ENCODE results near the gene ELMOD1. TPM values are rescaled to one million over a fixed set of nuclear protein-coding genes. Genes with fewer than 3 reads are reported as not detected.

The ELMOD1 gene
- total and polyA plus RNA-seq, 2 experiments from 2014 or later = 3.1 TPM

- Histone ChIP-seq H3K9me3 (ENCODE audit: low read depth) (no peaks in the 10 kb centered on the region), H3K36me3 (replicated peaks; ENCODE audit: insufficient read depth, low read depth) (no peaks in the 10 kb centered on the region), H3K27me3 (no peaks in the 10 kb centered on the region), H3K4me1 (ENCODE audit: insufficient read depth) (no peaks in the 10 kb centered on the region), H3K4me2 (no peak overlapping the region), H3K9me2 (replicated peaks; ENCODE audit: insufficient read depth) (no peaks in the 10 kb centered on the region), H2AFZ (no peak overlapping the region), H3K79me2 (no peaks in the 10 kb centered on the region), H3K4me3 (no peak overlapping the region), H4K20me1 (ENCODE audit: insufficient read depth, poor library complexity, severe bottlenecking) (no peaks in the 10 kb centered on the region), H3K27ac (peak overlapping the region; percentile 22)
- 10% methylated on average over 1 of the region's 1 CpG for WGBS (ENCODE audit: low lambda C conversion rate, missing lambda C conversion rate)
- no peak for TF ChIP-seq EZH2phosphoT487 (IDR thresholded peaks at IDR 0.05; ENCODE audit: low read depth, severe bottlenecking, unreplicated experiment)
- TF ChIP-seq CTCF (IDR thresholded peaks at IDR 0.05; ENCODE audit: poor library complexity) = no peak
- TF ChIP-seq EZH2 (IDR thresholded peaks at IDR 0.05; ENCODE audit: borderline replicate concordance) = no peak
- peak; percentile 59 for DNase-seq (ENCODE audit: low spot score)
Observed at GRCh38 chr11:107696140-107696539, 105.2 kb downstream of the ELMOD1 start.

- no peak for DNase-seq (ENCODE audit: low spot score)
- Histone ChIP-seq H3K4me1 (ENCODE audit: insufficient read depth) (peaks cover 2% of the 10 kb centered on the region), H3K4me3 (no peak overlapping the region), H3K9me3 (ENCODE audit: low read depth) (no peaks in the 10 kb centered on the region), H3K4me2 (no peak overlapping the region), H2AFZ (no peak overlapping the region), H3K9me2 (replicated peaks; ENCODE audit: insufficient read depth) (no peaks in the 10 kb centered on the region), H4K20me1 (ENCODE audit: insufficient read depth, poor library complexity, severe bottlenecking) (no peaks in the 10 kb centered on the region), H3K36me3 (replicated peaks; ENCODE audit: insufficient read depth, low read depth) (no peaks in the 10 kb centered on the region), H3K79me2 (no peaks in the 10 kb centered on the region), H3K27me3 (no peaks in the 10 kb centered on the region), H3K27ac (no peak overlapping the region)
- 85% methylated on average over 6 of the region's 6 CpGs for WGBS (ENCODE audit: low lambda C conversion rate, missing lambda C conversion rate)
- TF ChIP-seq EZH2 (IDR thresholded peaks at IDR 0.05; ENCODE audit: borderline replicate concordance) = no peak
- TF ChIP-seq CTCF (IDR thresholded peaks at IDR 0.05; ENCODE audit: poor library complexity) = no peak
- TF ChIP-seq EZH2phosphoT487 (IDR thresholded peaks at IDR 0.05; ENCODE audit: low read depth, severe bottlenecking, unreplicated experiment) = no peak
Observed at GRCh38 chr11:107697291-107697690, 106.3 kb downstream of the ELMOD1 start.

GRCh38 chr11:107699371-107700285, 108.7 kb downstream of the ELMOD1 start:
- no peak overlapping the region for H3K4me2 ChIP-seq
- H3K9me2 ChIP-seq (replicated peaks; ENCODE audit: insufficient read depth) = no peaks in the 10 kb centered on the region
- H3K4me1 ChIP-seq (ENCODE audit: insufficient read depth) = peaks cover 10% of the 10 kb centered on the region
- H3K27ac ChIP-seq = no peak overlapping the region
- H3K4me3 ChIP-seq = no peak overlapping the region
- WGBS (ENCODE audit: low lambda C conversion rate, missing lambda C conversion rate) = 88% methylated on average over 15 of the region's 15 CpGs
- H3K36me3 ChIP-seq (replicated peaks; ENCODE audit: insufficient read depth, low read depth) = no peaks in the 10 kb centered on the region
- no peaks in the 10 kb centered on the region for H3K27me3 ChIP-seq
- no peaks in the 10 kb centered on the region for H3K79me2 ChIP-seq
- no peaks in the 10 kb centered on the region for H4K20me1 ChIP-seq (ENCODE audit: insufficient read depth, poor library complexity, severe bottlenecking)
- no peak for TF ChIP-seq CTCF (IDR thresholded peaks at IDR 0.05; ENCODE audit: poor library complexity)
- TF ChIP-seq EZH2phosphoT487 (IDR thresholded peaks at IDR 0.05; ENCODE audit: low read depth, severe bottlenecking, unreplicated experiment) = no peak
- no peak for TF ChIP-seq EZH2 (IDR thresholded peaks at IDR 0.05; ENCODE audit: borderline replicate concordance)
- DNase-seq (ENCODE audit: low spot score) = no peak
- H2AFZ ChIP-seq = no peak overlapping the region
- no peaks in the 10 kb centered on the region for H3K9me3 ChIP-seq (ENCODE audit: low read depth)
